Measurements from ENCODE around the gene ENTPD3.
A peak's percentile ranks its signal among the peaks of the same experiment; 100 is the strongest.
"Not testable (repeated sequence)": the region's sequence is repeated elsewhere in the genome, so short reads cannot be mapped to it uniquely, and the experiment has no call there.

ENTPD3 gene

GRCh38 chr3:40407007-40407406, 20.0 kb downstream of the ENTPD3 start:
- DNase-seq (ENCODE audit: low spot score): no peak

DNA sequence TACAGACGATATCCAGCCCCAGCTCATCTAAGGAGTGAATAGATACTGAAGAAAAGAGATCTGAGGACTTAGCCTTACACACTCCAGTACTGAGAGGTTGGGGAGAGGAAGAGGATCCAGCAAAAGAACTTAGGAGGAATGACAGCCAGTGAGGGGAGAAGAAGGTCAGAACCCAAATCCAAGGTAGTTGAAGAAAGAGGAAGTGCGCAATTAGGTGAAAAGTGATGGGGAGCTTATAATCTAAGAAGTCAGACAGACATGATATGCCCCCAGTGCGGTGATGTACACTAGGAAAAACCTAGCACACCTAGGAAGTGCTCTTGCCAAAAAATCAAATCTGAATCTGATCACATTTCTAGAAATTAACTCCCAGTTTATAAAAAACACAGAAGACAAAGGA, 20.6 kb downstream of the ENTPD3 start:
- DNase-seq (ENCODE audit: low spot score): no peak

DNA sequence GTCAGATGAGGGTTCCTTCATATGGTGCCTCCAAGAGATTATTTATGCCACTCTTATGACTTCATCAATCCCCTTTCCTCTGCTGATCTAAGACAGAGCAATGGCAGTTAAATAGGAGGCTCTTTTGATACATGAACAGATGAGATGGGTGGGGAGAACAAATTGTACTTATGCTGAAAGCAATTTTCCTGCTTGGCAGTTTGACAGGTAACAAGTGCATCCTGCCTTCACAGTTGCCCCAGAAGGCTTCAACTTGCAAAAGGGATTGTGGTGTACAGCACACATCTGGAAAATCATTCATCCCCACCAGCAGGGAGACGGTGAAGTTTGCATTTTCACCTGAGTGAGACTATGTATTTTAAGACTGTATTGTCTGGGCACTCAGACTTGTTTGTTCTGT, 27.3 kb downstream of the ENTPD3 start:
- DNase-seq (ENCODE audit: low spot score): no peak

- DNase-seq (ENCODE audit: low spot score): no peak
Observed at GRCh38 chr3:40417845-40418543, 31.0 kb downstream of the ENTPD3 start.

- no peak for DNase-seq (ENCODE audit: low spot score)
Observed at GRCh38 chr3:40422861-40423260, 35.9 kb downstream of the ENTPD3 start.

DNA sequence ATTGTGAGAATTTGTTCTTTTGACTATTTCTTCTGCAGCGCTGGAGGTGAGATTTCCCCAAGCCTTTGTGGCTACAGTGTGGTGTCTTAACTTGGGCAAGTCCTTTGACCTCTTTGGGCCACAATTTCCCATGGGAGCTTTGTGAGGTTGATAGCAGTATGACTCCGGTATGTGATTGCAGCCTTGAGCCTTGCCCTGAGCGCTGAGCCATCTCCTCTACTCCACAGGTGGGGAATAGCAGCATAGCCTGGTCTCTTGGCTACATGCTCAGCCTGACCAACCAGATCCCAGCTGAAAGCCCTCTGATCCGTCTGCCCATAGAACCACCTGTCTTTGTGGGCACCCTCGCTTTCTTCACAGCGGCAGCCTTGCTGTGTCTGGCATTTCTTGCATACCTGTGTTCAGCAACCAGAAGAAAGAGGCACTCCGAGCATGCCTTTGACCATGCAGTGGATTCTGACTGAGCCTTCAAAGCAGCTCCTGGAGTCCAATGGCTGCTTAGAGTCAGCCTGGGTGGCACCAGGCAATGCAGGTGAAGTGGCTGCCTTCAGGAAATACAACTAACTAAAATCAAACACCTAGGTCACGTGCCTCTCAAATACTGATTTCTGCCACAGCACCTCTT, 40.2 kb downstream of the ENTPD3 start:
- DNase-seq (ENCODE audit: low spot score): no peak

DNA sequence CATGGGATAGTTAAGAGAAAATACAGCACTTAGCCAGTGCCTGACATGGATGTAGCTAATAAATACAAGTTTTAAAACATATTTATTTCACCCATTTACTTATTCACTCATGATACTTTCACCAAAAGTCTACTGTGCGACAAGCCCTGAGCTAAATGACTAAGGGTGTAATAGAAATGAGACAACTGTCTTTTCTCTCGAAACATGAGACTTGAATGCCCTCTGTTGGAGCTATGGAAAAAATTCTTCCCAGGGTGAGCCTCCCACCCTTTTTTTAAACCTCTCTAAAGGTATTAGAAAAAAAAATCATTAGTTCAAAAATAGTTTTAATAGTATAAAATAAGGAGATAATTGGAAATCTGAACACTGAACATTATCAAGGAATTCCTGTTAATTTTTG, 45.8 kb downstream of the ENTPD3 start:
- peak; percentile 19 for DNase-seq (ENCODE audit: low spot score)

DNA sequence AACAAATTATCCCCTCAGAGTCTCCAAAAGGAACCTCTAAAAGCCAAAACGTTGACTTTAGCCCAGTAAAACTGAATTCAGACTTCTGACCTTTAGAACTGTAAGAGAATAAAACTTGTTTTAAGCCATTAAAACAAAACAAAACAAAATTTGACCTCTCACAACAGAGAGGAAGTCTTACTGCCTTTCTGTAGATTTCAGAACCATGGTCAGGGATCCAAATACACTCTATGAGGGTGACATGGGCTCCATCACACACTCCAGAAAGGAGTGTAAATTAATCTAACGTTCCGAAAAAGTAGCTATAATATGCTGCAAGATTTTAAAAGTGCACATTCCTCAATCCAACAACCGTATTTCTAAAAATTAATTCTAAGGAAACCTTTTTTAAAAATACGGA, 50.9 kb downstream of the ENTPD3 start:
- DNase-seq (ENCODE audit: low spot score): no peak

DNA sequence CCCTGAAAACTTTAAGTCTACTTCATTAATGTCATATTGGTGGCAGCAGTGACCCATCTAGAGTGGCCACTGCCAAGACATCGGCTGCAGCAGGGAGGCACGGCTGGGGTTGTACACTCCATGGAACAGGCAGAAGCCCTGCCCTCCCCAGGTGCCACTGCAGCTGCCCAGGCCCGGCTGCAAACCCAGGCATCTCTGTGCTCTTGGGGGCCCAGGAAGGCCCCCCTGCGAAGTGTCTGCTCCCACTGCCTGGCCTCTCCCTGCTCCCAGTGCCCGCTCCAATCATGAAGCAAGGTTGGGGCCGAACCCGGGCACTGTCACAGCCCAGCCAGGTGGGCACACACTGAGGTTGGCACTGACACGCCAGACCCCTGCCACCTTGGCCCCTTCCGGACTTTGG, 58.1 kb downstream of the ENTPD3 start:
- DNase-seq (ENCODE audit: low spot score): no peak

- no peak for DNase-seq (ENCODE audit: low spot score)
Observed at GRCh38 chr3:40445880-40446279, 58.9 kb downstream of the ENTPD3 start.

- no peak for DNase-seq (ENCODE audit: low spot score)
Observed at GRCh38 chr3:40450438-40450837, 63.5 kb downstream of the ENTPD3 start.

DNA sequence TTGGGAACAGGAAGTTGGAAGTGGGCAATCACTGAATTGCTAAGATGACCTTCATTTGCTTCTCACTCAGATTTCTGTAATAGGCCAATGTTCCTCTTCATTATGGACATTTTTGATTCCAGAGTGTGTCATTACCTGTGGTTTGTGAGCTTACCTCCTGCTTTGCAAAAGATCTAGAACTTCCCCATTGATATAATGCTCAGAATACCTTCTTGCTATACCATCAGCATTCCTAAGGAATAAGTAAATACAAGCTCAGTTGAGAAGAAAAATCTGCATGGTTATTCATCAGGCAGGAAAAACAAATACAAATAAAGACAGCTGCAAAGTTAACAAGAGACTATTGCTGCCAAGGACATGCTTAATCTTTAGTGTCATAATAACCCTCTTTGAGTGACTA, 64.6 kb downstream of the ENTPD3 start:
- DNase-seq (ENCODE audit: low spot score): no peak

DNA sequence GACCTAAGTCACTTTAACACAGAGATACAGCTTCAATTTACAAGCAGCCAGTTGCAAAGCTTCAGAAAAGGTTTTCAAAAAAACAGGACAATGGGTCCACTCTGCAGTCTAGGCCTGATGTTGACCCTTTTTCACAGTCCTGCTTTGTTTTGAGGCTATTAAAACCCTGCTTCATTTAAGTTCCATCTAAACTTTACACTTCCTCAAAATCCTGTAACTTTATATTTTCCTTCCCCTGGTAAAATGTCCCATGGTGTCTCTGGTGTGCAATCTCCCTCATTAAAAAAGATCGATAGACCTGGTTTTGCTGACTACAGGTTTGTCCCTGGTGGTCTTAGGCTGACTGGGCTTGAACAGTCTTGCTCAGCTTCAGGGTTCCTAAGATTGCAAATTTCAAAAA, 65.1 kb downstream of the ENTPD3 start:
- no peak for DNase-seq (ENCODE audit: low spot score)

GRCh38 chr3:40452562-40452875, 65.5 kb downstream of the ENTPD3 start:
- no peak for DNase-seq (ENCODE audit: low spot score)

DNA sequence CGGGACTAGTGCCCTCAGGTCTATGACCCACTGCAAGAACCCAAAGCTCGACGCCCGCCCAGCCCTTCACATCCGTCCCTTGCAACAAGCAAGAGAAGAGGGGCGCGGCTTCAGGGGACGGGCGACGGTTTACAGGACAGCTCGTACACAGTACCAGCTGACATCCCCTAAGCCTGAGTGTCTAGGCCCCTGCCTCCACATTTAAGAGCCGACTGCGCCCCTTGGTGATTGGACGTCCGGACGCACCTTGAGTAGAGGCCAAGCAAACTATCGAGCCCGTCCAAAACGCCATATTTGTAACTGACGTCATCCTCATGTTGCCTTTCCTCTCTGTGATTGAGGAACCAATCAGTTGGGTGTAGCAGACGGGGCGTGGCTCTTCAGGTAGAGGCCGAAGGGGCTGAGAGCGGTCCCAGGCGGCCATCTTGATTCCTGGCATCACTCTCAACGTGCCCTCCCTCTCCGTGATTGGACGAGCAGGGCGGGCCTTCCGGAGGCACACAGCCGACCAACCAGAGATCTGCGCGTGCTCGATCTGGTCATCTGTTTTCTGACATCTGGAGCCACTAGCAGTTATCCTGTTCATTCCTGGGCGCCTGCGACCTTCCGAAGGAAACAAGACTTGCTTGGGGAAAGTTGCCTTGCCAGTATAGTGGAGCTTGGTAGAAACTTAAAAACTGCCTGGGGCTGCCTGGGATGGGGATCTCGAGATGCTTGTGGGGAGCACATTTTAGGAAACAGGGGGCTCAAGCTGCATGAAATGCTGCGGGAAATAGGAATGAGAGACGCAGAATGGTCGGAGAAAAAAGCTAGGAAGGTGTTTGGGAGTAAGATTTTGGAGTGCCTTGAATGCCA, 66.1 kb downstream of the ENTPD3 start:
- DNase-seq (ENCODE audit: low spot score): peak; percentile 99

DNA sequence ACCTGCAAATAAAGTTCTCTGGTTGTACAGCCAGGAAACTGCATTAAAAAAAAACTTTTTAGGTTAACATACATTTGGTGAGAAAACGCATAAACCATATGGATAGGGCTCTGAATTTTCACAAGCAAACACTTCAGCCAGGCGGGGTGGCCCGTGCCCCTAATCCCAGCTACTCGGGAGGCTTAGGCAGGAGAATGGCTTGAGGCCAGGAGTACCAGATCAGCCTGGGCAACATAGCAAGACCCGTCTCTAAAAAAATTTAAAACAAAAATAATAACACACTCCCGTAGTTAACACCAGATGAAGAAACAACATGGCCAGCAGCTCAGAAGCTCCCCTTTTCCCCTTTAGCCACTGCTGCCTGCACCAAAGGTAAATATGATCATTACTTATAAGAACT, 66.9 kb downstream of the ENTPD3 start:
- DNase-seq (ENCODE audit: low spot score): no peak

- DNase-seq (ENCODE audit: low spot score): no peak
Observed at GRCh38 chr3:40455328-40455727, 68.3 kb downstream of the ENTPD3 start.

- no peak for DNase-seq (ENCODE audit: low spot score)
Observed at GRCh38 chr3:40456279-40456939, 69.4 kb downstream of the ENTPD3 start.

DNA sequence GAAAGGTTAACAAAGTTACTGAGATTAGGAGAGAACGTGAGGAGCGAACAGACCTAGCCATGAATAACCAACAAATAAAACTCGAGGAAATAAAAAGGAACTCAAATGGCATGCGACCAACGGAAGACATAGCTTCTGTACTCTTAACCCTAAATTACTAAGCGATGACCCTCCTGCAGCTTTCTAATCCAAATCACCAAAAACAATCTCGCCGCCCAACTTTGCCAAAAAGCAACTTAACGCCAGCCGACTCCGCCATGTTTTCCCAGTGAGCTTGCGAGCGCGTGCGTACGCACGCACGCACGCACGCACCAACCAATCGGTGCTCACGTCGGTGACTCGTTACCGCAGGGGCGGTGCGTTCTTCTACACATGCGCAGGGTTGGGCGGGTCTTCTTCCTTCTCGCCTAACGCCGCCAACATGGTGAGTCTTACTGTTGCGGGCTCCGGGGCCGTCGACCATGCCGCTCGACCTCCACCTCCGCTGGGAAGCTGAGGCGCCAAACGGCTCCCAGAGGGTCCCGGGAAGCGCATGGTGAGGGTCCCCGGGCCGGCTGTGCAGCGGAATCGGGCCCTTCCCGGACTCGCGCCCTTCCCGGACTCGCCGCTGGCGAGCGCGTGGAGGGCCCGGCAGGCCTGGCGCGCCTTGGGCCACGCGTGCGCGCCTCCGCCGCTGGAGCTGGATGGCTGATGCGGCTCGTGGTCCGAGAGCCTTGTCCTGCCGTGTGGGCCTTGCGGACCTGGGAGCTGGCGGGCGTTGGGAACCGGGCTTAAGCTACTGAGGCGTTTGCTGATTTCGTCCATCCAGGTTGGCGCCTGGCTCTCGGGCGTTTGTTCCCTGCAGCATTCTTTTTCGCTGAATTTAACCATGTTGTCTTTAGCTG, 70.2 kb downstream of the ENTPD3 start, which contains the start of gene RPL14:
RPL14 (plus strand) TSS at position 400 of the 884 bp plus-strand sequence; CDS start at position 533, 133 bp downstream.
- peak; percentile 97 for DNase-seq (ENCODE audit: low spot score)

DNA sequence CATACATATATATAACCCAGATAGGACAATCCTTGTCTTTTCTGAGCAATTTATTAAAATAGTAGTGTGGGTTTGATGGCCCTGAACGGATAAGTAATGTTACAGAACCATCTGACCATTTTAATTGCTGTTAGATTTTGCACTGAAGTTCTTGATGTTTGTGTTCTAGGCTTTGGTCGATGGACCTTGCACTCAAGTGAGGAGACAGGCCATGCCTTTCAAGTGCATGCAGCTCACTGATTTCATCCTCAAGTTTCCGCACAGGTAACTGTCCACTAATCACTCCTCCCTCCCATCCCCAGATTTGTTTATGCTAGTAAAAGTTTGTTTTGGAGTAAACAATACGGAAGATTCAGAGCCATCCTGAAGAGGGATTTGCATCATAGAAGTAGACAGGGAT, 71.5 kb downstream of the ENTPD3 start:
- DNase-seq (ENCODE audit: low spot score): no peak

- not testable (repeated sequence) for DNase-seq (ENCODE audit: low spot score)
Observed at GRCh38 chr3:40460481-40460880, 73.5 kb downstream of the ENTPD3 start.

GRCh38 chr3:40461161-40461560, 74.2 kb downstream of the ENTPD3 start:
- no peak for DNase-seq (ENCODE audit: low spot score)
